GM19099 (cell line): ENCODE data around the gene TKT.

Experiments used
- POLR2A ChIP-seq: IDR thresholded peaks from 3 replicates; pipeline ENCODE4 v1.6.1; 2011; ENCODE audit warnings: low read depth; ENCODE audit not compliant: insufficient read length; ENCODE audit errors: extremely low read depth

The TKT gene

GRCh38 chr3:53255775-53256703, at the start of gene TKT:
Gene TKT, minus strand, starts transcription at chr3:53256022. Its CDS starts 80 bp downstream, at chr3:53255942.
- peak; percentile 86 for TF ChIP-seq POLR2A

DNA sequence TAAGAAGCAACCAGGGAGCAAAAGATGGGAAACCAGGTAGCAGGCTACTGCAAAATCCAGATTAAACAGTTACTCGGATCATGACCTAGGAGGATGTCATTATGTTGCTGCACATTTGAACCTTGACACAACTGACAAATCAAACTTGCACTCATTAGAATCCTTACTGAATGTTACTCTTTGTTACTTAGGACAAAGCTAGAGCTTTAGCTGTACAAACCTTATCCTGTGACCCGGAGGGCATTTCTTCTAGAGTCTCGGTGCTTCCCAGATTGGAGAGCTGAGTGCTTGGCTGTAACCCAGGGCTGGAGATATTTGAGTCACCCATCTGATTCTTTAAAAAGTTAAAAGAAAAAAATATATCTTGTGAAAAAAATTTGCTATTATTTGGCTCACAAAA, 48.1 kb upstream of the TKT start:
- TF ChIP-seq POLR2A: no peak

GRCh38 chr3:53303549-53303948, 47.7 kb upstream of the TKT start:
- TF ChIP-seq POLR2A: no peak

GRCh38 chr3:53300826-53301225, 45.0 kb upstream of the TKT start:
- TF ChIP-seq POLR2A: no peak

DNA sequence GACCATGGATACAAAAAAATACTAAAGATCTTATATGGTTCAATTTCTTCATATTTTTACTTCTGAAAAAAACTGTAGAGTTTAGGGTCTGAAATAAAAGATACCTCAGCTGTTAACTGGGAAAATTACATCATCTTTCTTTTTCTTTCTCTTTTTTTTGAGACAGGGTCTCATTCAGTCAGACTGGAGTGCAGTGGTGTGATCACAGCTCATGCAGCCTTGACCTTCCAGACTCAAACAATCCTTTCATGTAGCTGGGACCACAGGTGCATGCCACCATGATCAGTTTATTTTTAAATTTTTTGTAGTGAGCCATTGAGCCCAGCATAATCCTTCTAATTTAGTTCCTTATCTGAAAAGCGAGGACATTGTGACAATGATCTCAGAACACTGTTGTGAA, 39.6 kb upstream of the TKT start:
- no peak for TF ChIP-seq POLR2A

- TF ChIP-seq POLR2A: no peak
Observed at GRCh38 chr3:53293867-53294266, 38.0 kb upstream of the TKT start.

DNA sequence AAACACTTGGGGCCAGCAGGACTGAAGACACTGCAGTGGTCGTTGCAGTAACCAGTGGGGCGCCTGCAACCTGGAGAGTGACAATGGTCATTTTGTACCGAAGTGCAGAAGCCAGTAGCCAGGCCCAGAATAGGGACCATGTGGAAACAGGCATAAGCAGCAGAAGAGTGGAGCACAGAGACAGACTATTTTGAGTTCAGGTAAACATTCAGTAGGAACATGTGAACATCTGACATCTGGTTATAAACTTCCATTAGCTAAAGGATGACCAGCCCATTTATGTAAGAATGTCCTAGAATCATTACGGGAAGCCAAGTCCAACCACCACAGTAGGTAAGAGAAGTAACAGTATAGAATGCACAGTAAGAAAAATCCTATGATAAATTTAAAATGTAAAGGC, 32.4 kb upstream of the TKT start:
- TF ChIP-seq POLR2A: no peak

DNA sequence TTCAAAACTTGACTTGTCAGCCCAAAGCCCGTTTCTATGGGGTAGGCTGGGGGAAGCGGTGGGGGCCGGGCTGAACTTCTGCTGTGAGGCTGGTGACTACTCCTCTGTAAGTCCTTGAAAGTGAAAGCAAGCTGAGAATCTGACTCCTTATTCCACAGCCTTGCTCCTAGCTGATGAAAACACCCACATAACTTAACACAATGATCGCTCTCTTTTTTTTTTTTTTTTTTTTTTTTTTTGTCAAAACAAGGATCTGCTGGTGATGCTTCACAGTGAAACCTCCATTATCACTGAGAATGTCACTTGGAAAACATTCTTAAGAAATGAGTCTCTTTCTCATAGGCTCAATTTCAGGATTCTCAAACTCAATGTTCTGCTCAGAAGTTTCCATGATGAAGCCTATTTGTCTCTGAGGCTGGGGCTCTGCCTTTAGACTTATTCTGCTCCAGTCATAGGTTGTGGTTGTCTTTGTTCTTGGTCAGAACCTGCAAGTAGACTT, 31.4 kb upstream of the TKT start:
- TF ChIP-seq POLR2A: no peak

- no peak for TF ChIP-seq POLR2A
Observed at GRCh38 chr3:53286727-53287126, 30.9 kb upstream of the TKT start.

GRCh38 chr3:53282581-53282980, 26.8 kb upstream of the TKT start:
- no peak for TF ChIP-seq POLR2A

DNA sequence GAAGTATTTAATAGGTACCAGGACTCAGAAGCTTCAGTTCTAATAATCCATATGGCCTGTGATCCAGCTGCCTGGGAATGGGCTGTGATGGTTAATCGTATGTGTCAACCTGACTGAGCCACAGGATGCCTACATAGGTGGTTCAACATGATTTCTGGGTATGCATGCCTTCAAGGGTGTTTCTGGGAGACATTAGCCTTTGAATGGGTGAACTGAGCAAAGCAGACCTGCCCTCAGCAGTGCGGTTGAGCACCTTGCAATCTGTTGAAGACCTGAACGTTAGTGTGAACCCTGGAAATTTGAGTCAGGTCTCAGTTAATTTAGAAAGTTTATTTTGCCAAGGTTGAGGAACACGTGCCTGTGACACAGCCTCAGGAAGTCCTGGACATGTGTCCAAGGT, 22.8 kb upstream of the TKT start:
- no peak for TF ChIP-seq POLR2A

GRCh38 chr3:53274938-53275605, 19.2 kb upstream of the TKT start:
- TF ChIP-seq POLR2A: no peak

DNA sequence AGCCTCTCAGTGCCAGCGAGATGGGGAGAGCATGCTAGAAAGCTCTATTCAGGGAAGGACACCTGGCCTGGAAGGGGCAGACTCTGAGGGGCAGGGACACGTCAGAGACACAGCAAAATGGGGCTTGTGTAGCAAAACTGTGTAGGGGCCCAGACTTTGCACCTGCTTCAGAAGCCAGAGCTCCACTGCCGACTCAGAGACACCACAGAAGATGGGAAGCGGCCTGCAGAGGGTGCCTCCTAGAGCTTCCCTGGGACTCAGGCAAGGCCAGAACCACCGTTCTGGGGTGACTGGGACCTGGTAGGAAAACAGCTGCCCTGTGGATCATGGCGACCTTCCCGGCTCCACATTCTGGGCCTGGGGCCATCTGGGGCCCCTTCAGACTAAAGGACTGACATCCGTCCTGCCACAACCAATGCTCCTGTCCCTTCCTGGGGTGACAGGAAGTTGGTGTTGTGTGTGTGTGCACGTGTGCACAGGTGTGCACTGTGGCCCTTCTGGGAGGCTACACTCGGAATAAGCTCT, 17.4 kb upstream of the TKT start:
- no peak for TF ChIP-seq POLR2A

- peak; percentile 46 for TF ChIP-seq POLR2A
Observed at GRCh38 chr3:53269888-53270880, 14.4 kb upstream of the TKT start.
